ENCODE results near the gene ZBTB9. TPM values are rescaled to one million over a fixed set of nuclear protein-coding genes. Genes with fewer than 3 reads are reported as not detected.

Gene ZBTB9
- total RNA-seq, 1 donor from 2014 or later = 5.8 TPM

DNA sequence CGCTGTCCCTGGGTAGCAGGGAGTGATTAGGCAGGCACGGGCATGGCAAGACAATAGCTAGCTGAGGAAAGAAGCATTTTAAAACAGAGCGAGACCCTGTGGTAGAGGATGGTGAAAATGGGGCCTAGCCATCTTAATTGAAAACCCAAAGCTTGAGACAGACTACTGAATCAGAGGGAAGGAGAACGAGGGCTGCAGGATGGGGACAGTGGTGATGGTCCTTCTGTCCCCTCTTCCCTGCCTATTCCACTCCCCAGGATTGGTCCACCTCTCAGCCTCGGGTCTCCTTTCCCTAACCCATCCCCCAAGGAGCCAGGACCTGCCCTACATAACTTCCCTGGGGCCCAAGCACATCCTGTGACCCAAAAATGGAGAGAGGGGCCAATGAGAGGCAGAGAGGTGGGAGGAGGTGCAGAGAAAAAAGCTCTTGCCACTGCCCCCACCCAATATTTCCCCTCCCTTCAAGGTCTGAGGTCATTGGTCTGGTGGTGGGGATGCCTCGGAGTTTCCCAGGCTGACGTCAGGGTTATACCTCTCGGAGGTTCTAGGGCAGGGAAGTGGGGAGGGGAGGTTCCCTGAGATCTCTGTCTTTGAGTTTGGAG, 35.6 kb upstream of the ZBTB9 start:
- no peak for DNase-seq (ENCODE audit: low read depth in 2 of 2)

GRCh38 chr6:33419580-33420490, 34.5 kb upstream of the ZBTB9 start, which contains the start of gene SYNGAP1:
Gene SYNGAP1, plus strand, starts transcription at chr6:33420065. Its CDS starts 200 bp downstream, at chr6:33420265.
- DNase-seq (ENCODE audit: low read depth in 2 of 2) = no peak

- DNase-seq (ENCODE audit: low read depth in 2 of 2) = no peak
These were observed 33.7 kb upstream of the ZBTB9 start for GRCh38 chr6:33420491-33421343.

GRCh38 chr6:33421344-33421643, 33.1 kb upstream of the ZBTB9 start:
- no peak for DNase-seq (ENCODE audit: low read depth in 2 of 2)

- no peak for DNase-seq (ENCODE audit: low read depth in 2 of 2)
These were observed 30.6 kb upstream of the ZBTB9 start for GRCh38 chr6:33423777-33424176.

GRCh38 chr6:33424855-33425667, 29.3 kb upstream of the ZBTB9 start:
- no peak for DNase-seq (ENCODE audit: low read depth in 2 of 2)

GRCh38 chr6:33425668-33426577, 28.5 kb upstream of the ZBTB9 start:
- DNase-seq (ENCODE audit: low read depth in 2 of 2) = peak; percentile 78 to 87

- peak in 1 of 2 donors; percentile 33 for DNase-seq (ENCODE audit: low read depth in 2 of 2)
These were observed 27.5 kb upstream of the ZBTB9 start for GRCh38 chr6:33426590-33427511.

GRCh38 chr6:33427585-33428223, 26.7 kb upstream of the ZBTB9 start:
- peak in 1 of 2 donors; percentile 48 for DNase-seq (ENCODE audit: low read depth in 2 of 2)

DNA sequence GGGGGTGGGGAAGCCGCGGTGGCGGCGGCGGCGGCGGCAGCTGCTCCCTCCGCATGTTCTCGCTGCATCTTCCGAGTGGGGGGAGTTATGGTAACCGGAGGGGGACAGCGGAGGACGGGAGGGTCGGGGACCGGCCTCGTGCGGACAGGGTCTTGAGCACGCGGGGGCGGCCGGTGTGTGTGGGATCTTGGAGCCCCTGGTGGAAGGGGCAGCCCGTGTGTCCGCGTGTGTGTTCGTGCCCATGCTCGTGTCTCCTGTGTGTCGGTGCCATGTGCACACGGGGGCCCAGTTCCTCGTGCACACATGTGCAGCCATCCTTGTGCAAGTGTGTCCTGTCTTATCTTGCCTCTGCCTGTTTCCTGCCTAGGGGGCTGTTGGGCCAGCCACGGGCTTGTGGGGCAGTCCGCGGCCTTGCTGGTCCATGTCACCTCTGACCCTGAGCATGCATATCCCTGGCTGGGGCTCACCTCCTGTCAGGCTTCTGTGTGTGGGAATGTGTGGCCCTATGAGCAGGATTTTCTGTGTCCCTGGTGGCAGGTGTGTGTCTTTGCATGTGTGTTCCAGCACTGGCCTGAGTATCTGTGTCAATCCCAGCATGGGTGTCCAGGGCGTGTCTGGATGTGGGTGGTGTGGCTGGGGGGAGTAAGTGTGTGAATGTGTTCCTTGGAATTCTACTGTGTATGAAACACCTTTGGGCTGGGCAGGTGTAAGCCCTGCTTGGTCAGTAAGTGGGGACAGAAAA, 26.0 kb upstream of the ZBTB9 start:
- peak; percentile 42 to 66 for DNase-seq (ENCODE audit: low read depth in 2 of 2)

- DNase-seq (ENCODE audit: low read depth in 2 of 2) = no peak
These were observed 25.2 kb upstream of the ZBTB9 start for GRCh38 chr6:33428966-33429749.

DNA sequence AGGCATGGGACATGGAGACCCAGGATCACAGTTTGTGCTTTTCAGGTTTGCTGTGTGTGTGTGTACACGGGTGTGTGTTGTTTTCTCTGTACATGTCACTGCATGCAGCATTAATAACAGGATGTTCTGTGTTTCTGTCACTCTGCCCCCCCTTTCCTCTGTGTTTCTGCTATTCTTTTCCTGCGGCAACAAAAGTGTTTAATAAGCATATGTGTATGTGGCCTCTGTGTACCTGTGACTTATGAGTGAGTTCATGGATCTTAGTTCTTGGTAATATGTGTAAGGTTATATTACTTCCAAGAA, 24.7 kb upstream of the ZBTB9 start:
- peak in 1 of 2 donors; percentile 31 for DNase-seq (ENCODE audit: low read depth in 2 of 2)

DNA sequence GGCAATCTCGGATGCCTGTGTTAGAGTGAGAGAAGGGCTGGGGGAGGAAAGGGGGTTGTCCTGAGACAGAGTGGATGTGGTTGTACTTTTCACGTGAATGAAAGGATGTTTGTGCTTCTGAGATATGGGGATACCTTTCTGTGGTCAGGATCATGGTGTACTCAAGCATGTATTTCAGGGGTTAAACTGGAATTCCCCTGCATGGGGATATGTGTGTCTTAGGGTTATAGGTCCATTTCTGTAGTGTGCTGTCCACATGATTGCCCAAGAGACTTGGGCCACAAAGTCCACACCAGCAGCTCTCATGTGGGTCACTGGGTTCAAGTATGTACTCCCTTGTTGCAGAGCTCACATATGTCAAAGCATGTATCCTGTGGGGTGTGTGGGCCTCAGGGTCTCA, 24.0 kb upstream of the ZBTB9 start:
- no peak for DNase-seq (ENCODE audit: low read depth in 2 of 2)

GRCh38 chr6:33430991-33431879, 23.1 kb upstream of the ZBTB9 start:
- peak; percentile 72 to 74 for DNase-seq (ENCODE audit: low read depth in 2 of 2)

DNA sequence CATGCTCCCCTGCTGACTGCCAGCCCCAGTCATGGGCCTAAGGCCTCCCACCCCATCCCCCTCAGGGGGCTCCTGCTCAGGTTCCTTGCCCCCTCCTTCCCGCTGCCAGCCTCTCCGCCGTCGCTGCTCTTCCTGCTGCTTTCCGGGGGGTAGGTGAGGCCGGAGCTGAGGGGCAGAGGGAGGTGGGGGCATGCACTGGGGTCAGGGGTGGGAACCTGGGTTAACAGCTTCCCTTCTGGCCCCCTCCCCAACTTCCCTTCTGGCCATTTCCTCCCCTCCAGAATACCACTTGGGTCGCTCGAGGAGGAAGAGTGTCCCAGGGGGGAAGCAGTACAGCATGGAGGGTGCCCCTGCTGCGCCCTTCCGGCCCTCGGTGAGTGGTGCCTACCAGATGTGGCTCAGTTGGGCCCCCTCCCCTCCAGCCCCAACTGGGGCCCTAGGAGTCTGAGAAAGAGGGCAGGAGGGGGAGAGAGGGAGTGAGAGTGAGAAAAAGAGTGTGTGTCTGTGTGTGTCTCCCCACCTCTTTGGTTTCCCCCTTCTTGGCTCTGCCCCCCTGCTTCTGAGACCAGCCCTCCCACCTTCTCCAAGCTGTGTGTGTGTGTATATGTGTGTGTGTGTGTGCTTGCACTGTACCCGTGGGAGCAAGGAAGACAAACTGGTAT, 22.4 kb upstream of the ZBTB9 start:
- DNase-seq (ENCODE audit: low read depth in 2 of 2) = no peak

- no peak for DNase-seq (ENCODE audit: low read depth in 2 of 2)
These were observed 21.8 kb upstream of the ZBTB9 start for GRCh38 chr6:33432546-33432945.
